ENCODE measurements around the gene DUSP7.

DNA sequence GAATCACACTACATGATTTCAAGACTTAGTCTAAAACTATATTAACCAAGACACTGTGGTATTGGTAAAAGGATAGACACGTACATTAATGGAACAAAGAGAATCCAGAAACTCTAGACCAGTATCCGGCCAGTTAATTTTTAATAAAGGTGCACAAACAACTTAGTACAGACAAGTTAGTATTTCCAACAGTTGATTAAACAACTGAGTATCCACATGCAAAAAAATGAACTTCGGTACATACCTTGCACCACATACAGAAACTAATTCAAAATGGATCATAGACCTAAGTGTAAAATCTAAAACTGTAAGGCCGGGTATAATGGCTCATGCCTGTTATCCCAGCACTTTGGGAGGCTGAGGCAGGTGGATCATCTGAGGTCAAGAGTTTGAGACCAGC, 46.6 kb upstream of the DUSP7 start:
- TF ChIP-seq CTCF (IDR thresholded peaks at IDR 0.05) (no peak), ZFX (IDR thresholded peaks at IDR 0.05; ENCODE audit: borderline replicate concordance) (no peak)

All from 22Rv1 (cell line).